Measurements from ENCODE around the gene NTF3. TPM values are rescaled to one million over a fixed set of nuclear protein-coding genes. Genes with fewer than 3 reads are reported as not detected.

The NTF3 gene
- total and polyA plus RNA-seq, 9 of the 15 experiments (the other 6 are each of a cell fraction or from before 2014, with no cell fraction given): not detected

GRCh38 chr12:5417500-5417899 is 14.4 kb upstream of the NTF3 start:
- Histone ChIP-seq H3K4me2 (ENCODE audit: insufficient read depth, low read length) (no peak overlapping the region), H3K4me1 (replicated peaks in 1 of 2; ENCODE audit: control insufficient read depth in 2 of 2, insufficient read depth in 2 of 2, low read length in 2 of 2) (no peaks in the 10 kb centered on the region), H4K20me1 (replicated peaks; ENCODE audit: control insufficient read depth, insufficient read depth, low read length) (no peaks in the 10 kb centered on the region), H3K9me3 (replicated peaks; ENCODE audit: control insufficient read depth, insufficient read depth, low read depth, low read length) (no peaks in the 10 kb centered on the region), H3K4me3 (no peak overlapping the region), H3K9ac (ENCODE audit: insufficient read depth in 1 of 2, low read depth in 2 of 2, low read length in 2 of 2) (no peak overlapping the region), H3K9me1 (ENCODE audit: control insufficient read depth, insufficient read depth, low read length) (no peaks in the 10 kb centered on the region), H2AFZ (ENCODE audit: low read depth, low read length) (no peak overlapping the region), H3K27me3 (ENCODE audit: control insufficient read depth in 2 of 2, insufficient read depth in 2 of 2, low read length in 2 of 2) (no peaks in the 10 kb centered on the region), H3K27ac (ENCODE audit: extremely low read depth, low read depth, low read length) (no peak overlapping the region), H3K79me2 (ENCODE audit: control insufficient read depth, insufficient read depth, low read length) (no peaks in the 10 kb centered on the region), H3K36me3 (ENCODE audit: control insufficient read depth, insufficient read depth, low read length) (no peaks in the 10 kb centered on the region)
- TF ChIP-seq NFRKB (IDR thresholded peaks at IDR 0.05; ENCODE audit: low read depth): no peak
- ChIA-PET POLR2A (no interaction called here), CTCF (ENCODE audit: low intra/inter-chr PET ratio) (no interaction called here)
- BruUV-seq (replicated peaks): no TSS peak
- no peak for FAIRE-seq
- in situ Hi-C loops (cut with MboI) (no loop called here), intact Hi-C loops (cut with micrococcal nuclease) (no loop called here)
- ATAC-seq: no peak
- DNase-seq (ENCODE audit: extremely low read depth in 1 of 4, low spot score in 3 of 4): no peak

- H2AFZ ChIP-seq (ENCODE audit: low read depth, low read length): no peak overlapping the region
- intact Hi-C loops (cut with micrococcal nuclease): loop anchor here (2.0 to 5.0 kb wide), 2 partner anchors 82 to 226 kb away; no protein-coding TSS in a partner anchor
Observed at GRCh38 chr12:5428332-5429221, 3.3 kb upstream of the NTF3 start.

More at GRCh38 chr12:5428332-5429221, 3.3 kb upstream of the NTF3 start:
- no peaks in the 10 kb centered on the region for H3K36me3 ChIP-seq (ENCODE audit: control insufficient read depth, insufficient read depth, low read length)
- H3K9me1 ChIP-seq (ENCODE audit: control insufficient read depth, insufficient read depth, low read length): no peaks in the 10 kb centered on the region
- DNase-seq (ENCODE audit: extremely low read depth in 1 of 4, low spot score in 3 of 4): peak; percentile 9 to 19 (median 17)
- H3K9me3 ChIP-seq (replicated peaks; ENCODE audit: control insufficient read depth, insufficient read depth, low read depth, low read length): no peaks in the 10 kb centered on the region
- ChIA-PET POLR2A (interaction anchor here (1.2 kb wide), 1 partner anchor 10 kb away, joined by 3 read pairs; no protein-coding TSS in a partner anchor), CTCF (ENCODE audit: low intra/inter-chr PET ratio) (interaction anchor here (1.5 kb wide), 1 partner anchor 611 kb away, joined by 4 read pairs; no protein-coding TSS in a partner anchor)
- no peaks in the 10 kb centered on the region for H4K20me1 ChIP-seq (replicated peaks; ENCODE audit: control insufficient read depth, insufficient read depth, low read length)
- H3K27me3 ChIP-seq (ENCODE audit: control insufficient read depth in 2 of 2, insufficient read depth in 2 of 2, low read length in 2 of 2): peaks cover 2 to 11% of the 10 kb centered on the region in 2 experiments; a peak in 3 of 5 replicates
- no peaks in the 10 kb centered on the region for H3K79me2 ChIP-seq (ENCODE audit: control insufficient read depth, insufficient read depth, low read length)
- H3K4me2 ChIP-seq (ENCODE audit: insufficient read depth, low read length): no peak overlapping the region
- H3K27ac ChIP-seq (ENCODE audit: extremely low read depth, low read depth, low read length): no peak overlapping the region
- WGBS (ENCODE audit: insufficient coverage, low coverage, missing lambda C conversion rate): under 1% methylated on average over 12 of the region's 14 CpGs
- FAIRE-seq: no peak
- in situ Hi-C loops (cut with MboI): loop anchor here (5.0 kb wide), 1 partner anchor 364 kb away; no protein-coding TSS in a partner anchor
- TF ChIP-seq CBFA2T3 (IDR thresholded peaks at IDR 0.05): 0 out of 2 replicates have a peak, but pooled peaks have one; percentile 14
- peak; percentile 31 to 54 (median 44) for TF ChIP-seq CTCF (IDR thresholded peaks at IDR 0.05 in 2 of 3, conservative IDR thresholded peaks at IDR 0.05 in 1 of 3; ENCODE audit: insufficient read depth in 2 of 3, low read depth in 1 of 3, low read length in 3 of 3)
- TF ChIP-seq RAD21 (CRISPR knock-in tag; conservative IDR thresholded peaks at IDR 0.05 in 1 of 2, IDR thresholded peaks at IDR 0.05 in 1 of 2): peak in 1 of 2 experiments; percentile 59; a peak in 3 of 4 replicates
- no peak for TF ChIP-seq HBP1 (CRISPR knock-in tag; IDR thresholded peaks at IDR 0.05)
- H3K4me1 ChIP-seq (replicated peaks in 1 of 2; ENCODE audit: control insufficient read depth in 2 of 2, insufficient read depth in 2 of 2, low read length in 2 of 2): no peaks in the 10 kb centered on the region
- H3K9ac ChIP-seq (ENCODE audit: insufficient read depth in 1 of 2, low read depth in 2 of 2, low read length in 2 of 2): no peak overlapping the region
- BruUV-seq (replicated peaks): no TSS peak
- H3K4me3 ChIP-seq: no peak overlapping the region
- ATAC-seq: peak; percentile 40; the same call in 1 of the 3 replicates

Measured in K562 (cell line).